Neuronal stem cell (in vitro differentiated cells): ENCODE data around the gene FOXA1.

Experiments used
- DNase-seq: peaks from one replicate; pipeline ENCODE4 v3.0.0-alpha.2; 2013; ENCODE audit warnings: low spot score
- H2AFZ ChIP-seq: one replicate; pipeline ENCODE4 v1.6.1; 2013; ENCODE audit warnings: mild to moderate bottlenecking, low read length, inconsistent platforms
- H2AK5ac ChIP-seq: 2 replicates; pipeline ENCODE4 v1.6.1; 2013; ENCODE audit warnings: low read depth, mild to moderate bottlenecking, inconsistent platforms, low read length, moderate library complexity, mixed read lengths
- H2BK120ac ChIP-seq: 2 replicates; pipeline ENCODE4 v1.6.1; 2013; ENCODE audit warnings: low read depth, mild to moderate bottlenecking, inconsistent platforms, low read length, moderate library complexity, mixed read lengths
- H2BK12ac ChIP-seq: one replicate; pipeline ENCODE4 v1.6.1; 2013; ENCODE audit warnings: low read length, inconsistent platforms
- H2BK15ac ChIP-seq: 2 replicates; pipeline ENCODE4 v1.6.1; 2013; ENCODE audit warnings: mild to moderate bottlenecking, low read length, inconsistent platforms, mixed read lengths
- H2BK5ac ChIP-seq: one replicate; pipeline ENCODE4 v1.6.1; 2013; ENCODE audit warnings: inconsistent platforms, mild to moderate bottlenecking, low read length, moderate library complexity
- H3K14ac ChIP-seq: one replicate; pipeline ENCODE4 v1.6.1; 2013; ENCODE audit warnings: low read length, inconsistent platforms
- H3K18ac ChIP-seq: 2 replicates; pipeline ENCODE4 v1.6.1; 2013; ENCODE audit warnings: low read length, inconsistent platforms
- H3K23ac ChIP-seq: 2 replicates; pipeline ENCODE4 v1.6.1; 2013; ENCODE audit warnings: low read depth, mild to moderate bottlenecking, mixed read lengths, low read length, inconsistent platforms; ENCODE audit not compliant: poor library complexity
- H3K27ac ChIP-seq: replicated peaks from 3 replicates; pipeline ENCODE4 v1.5.1; 2013; ENCODE audit warnings: low read length, inconsistent platforms
- H3K27me3 ChIP-seq, 3 experiments: 2 replicates each; pipeline ENCODE4 v1.6.1; 2013; ENCODE audit warnings: low read length in 3 of 3, mild to moderate bottlenecking in 2 of 3, inconsistent platforms in 1 of 3, low read depth in 1 of 3, mixed read lengths in 1 of 3, moderate library complexity in 1 of 3; ENCODE audit not compliant: control insufficient read depth in 3 of 3, insufficient read depth in 3 of 3
- H3K36me3 ChIP-seq, 2 donors: replicated peaks in 1 of 2; 2 replicates each; pipeline ENCODE4 v1.6.1; 2013; ENCODE audit warnings: low read length in 2 of 2; ENCODE audit not compliant: control insufficient read depth in 2 of 2, insufficient read depth in 2 of 2
- H3K4ac ChIP-seq: 2 replicates; pipeline ENCODE4 v1.6.1; 2013; ENCODE audit warnings: inconsistent platforms, mild to moderate bottlenecking, low read length, moderate library complexity
- H3K4me1 ChIP-seq, 2 donors: 1 replicate in 1 of 2; 2 replicates in 1 of 2; pipeline ENCODE4 v1.6.1; 2013; ENCODE audit warnings: low read length in 2 of 2, low read depth in 1 of 2; ENCODE audit not compliant: control insufficient read depth in 2 of 2, insufficient read depth in 1 of 2
- H3K4me2 ChIP-seq: one replicate; pipeline ENCODE4 v1.6.1; 2013; ENCODE audit warnings: mild to moderate bottlenecking, low read length, inconsistent platforms; ENCODE audit not compliant: insufficient read depth, poor library complexity, severe bottlenecking
- H3K4me3 ChIP-seq, 2 donors: 2 replicates each; pipeline ENCODE4 v1.5.1; 2013; ENCODE audit warnings: low read length in 2 of 2, mild to moderate bottlenecking in 2 of 2, inconsistent platforms in 1 of 2, moderate library complexity in 1 of 2
- H3K79me1 ChIP-seq: one replicate; pipeline ENCODE4 v1.6.1; 2013; ENCODE audit warnings: low read depth, mild to moderate bottlenecking, inconsistent platforms, low read length, moderate library complexity
- H3K9ac ChIP-seq: one replicate; pipeline ENCODE4 v1.6.1; 2013; ENCODE audit warnings: mild to moderate bottlenecking, low read depth, low read length, inconsistent platforms; ENCODE audit not compliant: poor library complexity
- H3K9me3 ChIP-seq, 2 donors: replicated peaks in 1 of 2; 2 replicates each; pipeline versions ENCODE3 to v1.6.1; 2013; ENCODE audit warnings: low read length in 2 of 2, mild to moderate bottlenecking in 2 of 2, inconsistent platforms in 1 of 2, low read depth in 1 of 2, mixed read lengths in 1 of 2, moderate library complexity in 1 of 2; ENCODE audit not compliant: control insufficient read depth in 2 of 2, insufficient read depth in 1 of 2
- H4K8ac ChIP-seq: one replicate; pipeline ENCODE4 v1.6.1; 2013; ENCODE audit warnings: low read depth, mild to moderate bottlenecking, inconsistent platforms, low read length, moderate library complexity
- H4K91ac ChIP-seq: one replicate; pipeline ENCODE4 v1.6.1; 2013; ENCODE audit warnings: low read length, low read depth, mild to moderate bottlenecking, inconsistent platforms; ENCODE audit not compliant: poor library complexity
- WGBS, 2 donors: extraction: QIAGEN DNeasy Blood & Tissue Kit; methylation state at CpG; one replicate each; pipeline ENCODE4 v1.1.7; 2013; ENCODE audit warnings: missing lambda C conversion rate in 2 of 2, mixed read lengths in 1 of 2; ENCODE audit not compliant: insufficient read length in 2 of 2, insufficient replicate concordance in 1 of 2; ENCODE audit errors: extremely low coverage in 2 of 2; 5-methylcytosine and 5-hydroxymethylcytosine counted together

FOXA1 gene

GRCh38 chr14:37588956-37589714 lies 5.9 kb downstream of the FOXA1 start:
- Histone ChIP-seq H2AK5ac (no peak overlapping the region), H3K9me3 (no peaks in the 10 kb centered on the region), H4K8ac (no peak overlapping the region), H3K4me1 (peaks cover 5 to 13% of the 10 kb centered on the region in 2 donors), H2BK120ac (no peak overlapping the region), H2AFZ (no peak overlapping the region), H2BK15ac (no peak overlapping the region), H3K36me3 (no peaks in the 10 kb centered on the region), H3K14ac (no peak overlapping the region), H3K4me3 (no peak overlapping the region), H2BK12ac (no peak overlapping the region), H3K27ac (no peak overlapping the region), H3K23ac (no peak overlapping the region), H3K18ac (no peak overlapping the region), H3K79me1 (peaks cover 2% of the 10 kb centered on the region), H3K27me3 (peaks cover 32 to 98% (median 84%) of the 10 kb centered on the region in 3 experiments), H4K91ac (no peak overlapping the region), H2BK5ac (no peak overlapping the region), H3K9ac (no peak overlapping the region), H3K4ac (no peak overlapping the region), H3K4me2 (no peak overlapping the region)
- WGBS, 2 donors: no CpG with 5 or more reads among the region's 16 CpGs
- DNase-seq: no peak

- Histone ChIP-seq H4K8ac (no peak overlapping the region), H2BK120ac (no peak overlapping the region), H3K79me1 (peaks cover 2% of the 10 kb centered on the region), H3K18ac (no peak overlapping the region), H3K4me1 (peaks cover 5 to 15% of the 10 kb centered on the region in 2 donors), H3K9ac (no peak overlapping the region), H2AFZ (peak overlapping the region; percentile 92), H3K9me3 (no peaks in the 10 kb centered on the region), H3K23ac (peak overlapping the region; percentile 39), H2BK5ac (no peak overlapping the region), H2AK5ac (no peak overlapping the region), H3K4me2 (peak overlapping the region; percentile 86), H3K4ac (no peak overlapping the region), H3K36me3 (no peaks in the 10 kb centered on the region), H3K27me3 (peaks cover 32 to 98% (median 84%) of the 10 kb centered on the region in 3 experiments), H3K27ac (no peak overlapping the region), H3K4me3 (peak overlapping the region in 1 of 2 donors; percentile 33), H2BK15ac (no peak overlapping the region), H2BK12ac (no peak overlapping the region), H3K14ac (no peak overlapping the region), H4K91ac (no peak overlapping the region)
- no CpG with 5 or more reads among the region's 6 CpGs for WGBS, 2 donors
- no peak for DNase-seq
Observed at GRCh38 chr14:37588667-37588955, 6.4 kb downstream of the FOXA1 start.

DNA sequence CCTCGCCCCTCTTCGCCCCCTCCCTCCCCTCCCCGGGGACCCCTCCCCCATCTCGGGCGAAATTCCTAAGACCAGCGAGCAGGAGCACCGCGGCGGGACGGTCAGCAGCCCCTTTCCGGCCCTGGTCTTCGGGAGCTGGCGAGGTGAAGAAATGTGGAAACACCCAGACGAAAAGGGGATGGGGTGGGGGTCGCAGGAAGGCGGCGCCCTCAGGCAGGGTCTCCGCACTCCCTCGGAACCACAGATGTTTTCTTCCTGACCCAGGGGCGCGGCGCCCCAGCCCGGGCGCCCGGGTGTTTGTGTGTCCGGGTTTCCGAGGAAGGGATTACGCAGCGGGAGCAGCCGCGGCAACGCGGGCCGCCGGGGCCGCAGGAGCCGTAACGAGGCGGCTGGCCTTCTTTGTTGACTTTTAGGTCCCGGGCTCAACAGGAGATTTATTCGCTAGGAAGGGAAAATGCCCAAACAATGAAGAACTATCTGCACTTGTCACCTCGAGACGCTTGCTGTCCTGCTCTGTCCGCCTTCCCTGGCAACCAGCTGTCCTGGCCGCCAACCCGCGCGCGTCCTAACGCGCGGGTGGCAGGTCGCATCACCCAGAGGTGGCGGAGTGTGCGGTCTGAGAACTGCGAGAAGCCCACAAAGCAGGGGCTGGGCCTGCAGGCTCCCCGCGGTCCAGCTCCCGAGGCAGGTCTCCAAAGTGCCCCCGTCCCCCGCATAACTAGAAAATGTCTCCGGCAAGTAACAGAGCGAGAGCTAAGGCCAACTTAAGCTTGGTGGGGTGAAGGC lies 7.0 kb downstream of the FOXA1 start:
- no peak overlapping the region for H3K27ac ChIP-seq
- no peak overlapping the region for H2BK5ac ChIP-seq
- H3K4ac ChIP-seq: no peak overlapping the region
- H3K9ac ChIP-seq: no peak overlapping the region
- peak overlapping the region; percentile 86 for H3K4me2 ChIP-seq
- H2AFZ ChIP-seq: peak overlapping the region; percentile 92
- WGBS, 2 donors: no CpG with 5 or more reads among the region's 63 CpGs
- H2BK120ac ChIP-seq: no peak overlapping the region
- H3K36me3 ChIP-seq: no peaks in the 10 kb centered on the region
- peak overlapping the region; percentile 39 for H3K23ac ChIP-seq
- no peak overlapping the region for H2BK12ac ChIP-seq
- H2BK15ac ChIP-seq: no peak overlapping the region
- peaks cover 7 to 16% of the 10 kb centered on the region in 2 donors for H3K4me1 ChIP-seq
- no peak overlapping the region for H4K91ac ChIP-seq
- H2AK5ac ChIP-seq: no peak overlapping the region
- H3K27me3 ChIP-seq: peaks cover 32 to 98% (median 84%) of the 10 kb centered on the region in 3 experiments
- no peak overlapping the region for H4K8ac ChIP-seq
- H3K79me1 ChIP-seq: peaks cover 2% of the 10 kb centered on the region
- no peak for DNase-seq
- H3K9me3 ChIP-seq: no peaks in the 10 kb centered on the region
- H3K18ac ChIP-seq: peak overlapping the region; percentile 77
- no peak overlapping the region for H3K14ac ChIP-seq
- H3K4me3 ChIP-seq: peak overlapping the region; percentile 33 to 56

GRCh38 chr14:37587131-37587803 lies 7.8 kb downstream of the FOXA1 start:
- no peak overlapping the region for H2BK5ac ChIP-seq
- H3K36me3 ChIP-seq: no peaks in the 10 kb centered on the region
- no peak overlapping the region for H4K8ac ChIP-seq
- no peak overlapping the region for H3K4me2 ChIP-seq
- H2BK12ac ChIP-seq: no peak overlapping the region
- H3K79me1 ChIP-seq: peaks cover 2% of the 10 kb centered on the region
- peaks cover 7 to 16% of the 10 kb centered on the region in 2 donors for H3K4me1 ChIP-seq
- H2AFZ ChIP-seq: peak overlapping the region; percentile 92
- no peak overlapping the region for H3K9ac ChIP-seq
- no peak overlapping the region for H2BK120ac ChIP-seq
- H3K18ac ChIP-seq: no peak overlapping the region
- H3K27ac ChIP-seq: no peak overlapping the region
- peaks cover 24 to 98% (median 83%) of the 10 kb centered on the region in 3 experiments for H3K27me3 ChIP-seq
- H3K9me3 ChIP-seq: no peaks in the 10 kb centered on the region
- no peak overlapping the region for H3K14ac ChIP-seq
- DNase-seq: no peak
- no peak overlapping the region for H2AK5ac ChIP-seq
- H3K4ac ChIP-seq: no peak overlapping the region
- no CpG with 5 or more reads among the region's 4 CpGs for WGBS, 2 donors
- H3K4me3 ChIP-seq: no peak overlapping the region
- H3K23ac ChIP-seq: no peak overlapping the region
- H2BK15ac ChIP-seq: no peak overlapping the region
- H4K91ac ChIP-seq: no peak overlapping the region
